Renal cortical epithelial cell (primary cell): ENCODE results near the gene FPR1. TPM values are rescaled to one million over a fixed set of nuclear protein-coding genes. Genes with fewer than 3 reads are reported as not detected.
"Not testable (repeated sequence)": the region's sequence is repeated elsewhere in the genome, so short reads cannot be mapped to it uniquely, and the experiment has no call there.

ENCODE experiments used
- DNase-seq: peaks from one replicate; pipeline ENCODE4 v3.0.0-alpha.2; 2011; ENCODE audit warnings: low read depth
- total RNA-seq: library from RNA; depleted of rRNA; stranded (reverse); fragments of >200 nt; gene quantifications from 2 replicates; pipeline ENCODE4 v1.2.3, GENCODE V29; 2014

The FPR1 gene
- total RNA-seq, 1 donor from 2014 or later, result 0.40 TPM

DNA sequence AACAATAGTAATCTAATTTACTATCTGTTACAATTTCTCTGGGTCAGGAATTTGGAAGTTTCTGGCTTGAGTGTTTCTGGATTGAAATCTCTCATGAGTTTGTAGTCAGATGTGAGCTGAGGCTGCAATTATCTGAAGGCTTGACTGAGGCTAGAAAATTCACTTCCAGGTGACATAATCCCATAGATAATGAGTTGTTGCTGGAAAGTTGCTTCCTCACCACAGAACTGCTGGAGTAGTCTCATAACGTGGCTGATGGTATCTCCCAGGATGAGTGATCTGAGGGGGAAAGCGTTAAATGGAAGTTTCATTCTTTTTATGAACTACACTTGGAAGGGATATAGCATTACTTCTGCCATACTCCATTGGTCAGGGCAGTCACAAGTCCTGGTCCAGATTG, 28.0 kb upstream of the FPR1 start:
- DNase-seq, result no peak

DNA sequence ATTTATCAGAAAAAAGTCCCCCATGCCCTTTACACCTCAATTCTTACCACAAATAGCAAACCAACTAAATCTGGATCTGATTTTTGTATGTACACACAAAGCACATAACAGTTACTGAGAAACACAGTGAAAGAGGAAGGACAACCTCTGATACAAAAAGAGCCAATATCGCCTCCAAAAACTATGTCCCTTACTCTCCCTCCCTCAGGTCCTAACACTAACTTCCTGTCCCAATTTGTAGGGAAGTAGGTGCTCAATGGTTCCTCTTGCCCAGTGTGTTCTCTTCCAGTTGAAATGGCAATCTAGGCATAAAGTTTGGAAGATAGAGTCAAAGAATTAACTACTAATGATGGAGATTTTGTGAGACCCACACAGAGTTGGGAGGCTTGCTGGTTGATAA, 27.5 kb upstream of the FPR1 start:
- DNase-seq, result no peak

DNA sequence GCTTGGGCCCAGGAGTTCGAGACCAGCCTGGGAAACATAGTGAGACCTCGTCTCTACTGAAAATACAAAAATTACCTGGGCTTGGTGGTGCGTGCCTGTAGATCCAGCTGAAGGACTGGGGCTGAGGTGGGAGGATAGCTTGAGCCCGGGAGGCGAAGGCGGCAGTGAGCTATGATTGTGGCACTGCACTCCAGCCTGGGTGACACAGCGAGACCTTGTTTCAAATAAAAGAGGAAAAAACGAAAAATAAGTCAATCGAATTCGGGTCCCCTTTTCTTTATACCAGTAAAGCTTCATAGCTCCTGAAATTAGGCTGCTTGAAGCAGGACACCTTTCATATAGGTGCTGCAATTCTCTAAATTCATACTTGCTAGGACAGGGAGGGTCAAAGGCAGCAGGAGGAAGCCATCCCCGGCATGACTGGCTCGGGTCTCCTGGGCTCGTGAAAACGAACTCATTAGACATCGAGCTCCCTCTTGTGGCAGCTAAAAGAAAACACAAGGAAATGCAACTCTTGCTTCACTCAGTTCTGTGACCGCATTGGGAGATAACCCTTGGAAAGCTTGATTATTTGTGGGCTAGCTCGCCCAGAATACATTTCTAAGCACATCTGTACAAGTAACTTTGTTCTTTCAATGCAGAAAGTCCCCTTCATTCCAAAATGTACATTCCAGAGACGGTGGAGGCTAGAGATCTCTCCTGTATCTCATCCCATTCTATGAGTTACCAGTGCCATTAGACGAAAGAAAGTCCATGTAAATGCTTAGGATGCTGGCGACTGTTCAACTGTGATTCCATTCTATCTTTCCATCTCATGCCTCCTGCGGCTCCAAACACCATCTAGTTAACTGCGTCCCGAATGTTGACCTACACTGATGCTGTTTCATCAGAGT, 26.1 kb upstream of the FPR1 start:
- peak; percentile 72 for DNase-seq

DNA sequence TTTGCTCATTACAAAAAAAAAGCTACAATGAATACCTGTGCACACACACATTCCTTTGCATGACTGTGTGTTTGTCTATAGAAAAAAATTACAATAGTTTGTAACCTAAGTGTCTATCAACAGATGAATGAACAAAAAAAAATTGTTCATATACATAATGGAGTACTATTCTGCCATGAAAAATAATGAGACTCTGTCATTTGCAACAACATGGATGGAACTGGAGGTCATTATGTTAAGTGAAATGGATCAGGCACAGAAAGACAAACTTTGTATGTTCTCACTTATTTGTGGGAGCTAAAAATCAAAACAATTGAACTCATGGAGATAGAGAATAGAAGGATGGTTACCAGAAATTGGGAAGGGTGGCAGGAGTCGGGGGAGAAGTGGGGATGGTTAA, 24.9 kb upstream of the FPR1 start:
- not testable (repeated sequence) for DNase-seq

DNA sequence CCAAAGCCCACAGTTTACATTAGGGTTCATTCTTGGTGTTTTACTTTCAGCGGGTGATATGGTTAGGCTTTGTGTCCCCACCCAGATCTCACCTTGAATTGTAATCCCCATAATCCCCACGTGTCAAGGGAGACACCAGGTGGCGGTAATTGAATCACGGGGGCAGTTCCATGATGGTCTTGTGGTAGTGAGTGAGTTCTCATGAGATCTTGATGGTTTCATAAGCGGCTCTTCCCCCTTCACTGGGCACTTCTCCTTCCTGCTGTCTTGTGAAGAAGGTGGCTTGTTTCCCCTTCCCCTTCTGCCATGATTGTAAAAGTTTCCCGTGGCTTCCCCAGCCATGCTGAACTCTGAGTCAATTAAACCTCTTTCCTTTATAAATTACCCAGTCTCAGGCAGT, 21.3 kb upstream of the FPR1 start:
- no peak for DNase-seq

DNA sequence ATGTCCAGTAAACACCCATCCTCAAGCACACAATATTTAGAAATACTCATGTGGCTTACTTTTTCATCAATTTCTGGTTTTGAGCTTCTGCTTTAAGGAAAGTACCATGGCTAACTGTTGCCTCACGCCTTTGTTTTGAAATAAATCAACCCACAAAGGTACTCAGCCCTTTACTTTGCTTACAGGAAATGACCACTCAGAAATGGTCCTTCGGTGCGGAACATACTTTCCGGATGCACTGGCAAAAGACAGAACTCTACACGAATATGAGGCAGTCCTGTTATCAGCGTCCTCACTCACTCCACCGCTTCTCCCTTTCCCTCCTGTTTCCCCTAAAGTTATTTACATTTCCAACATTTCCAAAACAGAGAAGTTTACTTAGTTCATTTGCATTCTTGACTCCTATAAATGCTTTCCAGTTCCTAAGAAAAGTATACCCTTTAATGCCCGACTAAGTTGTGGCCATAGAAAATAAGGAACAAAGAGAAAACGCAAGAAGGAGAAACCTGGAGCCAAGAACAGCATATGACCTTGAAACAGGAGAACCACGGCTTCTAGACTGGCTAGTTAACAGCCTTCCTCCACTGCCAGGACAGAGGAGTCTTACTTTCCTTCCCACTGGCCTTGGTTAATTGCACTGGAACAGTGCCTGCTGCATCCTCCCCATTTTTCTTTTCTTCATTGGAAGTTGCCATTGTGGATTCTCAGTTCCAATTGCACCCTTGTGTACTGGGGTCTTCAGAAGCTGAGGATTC, 19.9 kb upstream of the FPR1 start:
- DNase-seq, result no peak

DNA sequence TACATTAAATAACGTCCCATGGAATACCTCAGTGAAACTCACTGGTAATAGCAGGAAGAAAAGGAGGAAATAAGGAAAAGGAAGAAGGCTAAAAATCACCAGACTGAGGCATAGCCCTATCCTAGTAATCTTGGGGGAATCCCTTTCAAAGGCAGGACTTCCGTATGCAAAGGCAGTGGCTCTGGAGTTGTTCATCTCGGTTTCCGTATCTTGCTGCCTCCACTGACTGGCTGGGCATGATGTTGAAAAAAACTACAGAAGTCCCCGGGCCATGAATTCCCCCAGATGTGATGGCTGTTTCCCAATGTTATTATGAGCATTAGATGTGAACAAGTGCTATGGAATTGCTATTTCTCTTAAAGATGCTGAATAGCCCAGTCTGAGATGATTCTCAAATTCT, 14.8 kb upstream of the FPR1 start:
- DNase-seq, result no peak

DNA sequence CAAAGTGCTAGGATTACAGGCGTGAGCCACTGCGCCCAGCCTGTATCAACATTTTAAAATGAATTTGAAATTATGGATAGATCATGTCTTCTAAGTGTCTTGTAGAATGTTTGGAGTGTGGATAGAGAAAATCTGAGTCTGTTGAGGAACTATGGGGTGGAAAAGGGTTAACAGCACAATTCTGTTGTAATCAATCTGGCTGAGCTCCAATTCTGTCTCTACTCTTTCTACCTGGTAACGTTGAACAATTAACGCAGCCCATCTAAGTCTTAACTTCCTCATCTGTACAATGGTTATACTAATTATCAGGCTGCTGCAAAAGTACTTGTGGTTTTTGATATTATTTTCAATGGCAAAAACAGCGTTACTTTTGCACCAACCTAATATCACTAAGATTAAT, 13.4 kb upstream of the FPR1 start:
- DNase-seq, result no peak

DNA sequence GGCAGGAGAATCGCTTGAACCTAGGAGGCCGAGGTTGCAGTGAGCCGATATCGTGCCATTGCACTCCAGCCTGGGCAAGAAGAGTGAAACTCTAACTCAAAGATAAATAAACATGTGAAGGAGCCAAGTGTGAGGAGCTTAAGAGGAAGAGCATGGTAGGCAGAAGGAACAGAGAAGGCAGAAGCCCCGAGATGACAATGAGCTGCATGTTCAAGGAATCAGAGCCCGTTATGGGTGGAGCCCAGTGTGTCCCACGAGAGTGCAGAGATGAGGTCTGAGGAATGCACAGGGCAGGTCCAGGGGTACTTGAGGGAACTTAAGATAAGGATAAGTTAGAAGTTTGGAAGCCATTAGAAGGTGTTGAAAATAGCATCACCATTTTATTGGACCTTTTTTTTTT, 10.0 kb upstream of the FPR1 start:
- DNase-seq, result no peak

DNA sequence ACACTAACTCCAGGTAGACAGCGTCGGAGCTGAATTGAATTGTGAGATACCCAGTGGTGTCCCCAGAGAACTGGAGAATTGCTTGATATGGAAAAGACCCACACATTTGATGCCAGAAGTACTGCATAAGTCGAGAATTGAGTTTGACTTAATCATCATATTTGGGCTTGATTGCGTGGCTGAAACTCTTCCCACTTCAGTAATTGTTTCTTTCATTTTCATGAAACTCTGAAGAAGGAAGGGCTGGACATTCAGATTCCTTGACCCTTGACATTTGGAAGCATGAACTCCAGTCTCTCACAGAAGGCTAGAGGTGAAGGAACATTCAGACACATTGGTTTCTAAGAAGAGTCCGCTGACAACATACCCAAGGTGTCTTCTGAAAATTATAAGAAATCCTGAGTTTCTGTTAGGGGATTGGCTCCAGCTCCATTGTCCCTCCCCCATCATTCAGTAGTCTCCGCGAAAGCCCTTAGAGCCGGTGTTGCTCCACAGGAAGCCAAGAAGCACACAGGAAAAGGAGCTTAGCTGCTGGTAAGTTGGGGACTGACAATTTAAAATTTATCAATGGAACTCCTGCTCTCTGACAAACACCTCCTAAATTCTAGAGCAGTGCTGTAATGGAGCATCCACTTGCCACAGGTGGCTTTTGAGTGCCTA, 9.1 kb upstream of the FPR1 start, which contains the start of gene FPR2:
FPR2 (plus strand) TSS at position 484 of the 660 bp plus-strand sequence. CDS start 7,479 bp downstream, outside the sequence.
- DNase-seq, result no peak

DNA sequence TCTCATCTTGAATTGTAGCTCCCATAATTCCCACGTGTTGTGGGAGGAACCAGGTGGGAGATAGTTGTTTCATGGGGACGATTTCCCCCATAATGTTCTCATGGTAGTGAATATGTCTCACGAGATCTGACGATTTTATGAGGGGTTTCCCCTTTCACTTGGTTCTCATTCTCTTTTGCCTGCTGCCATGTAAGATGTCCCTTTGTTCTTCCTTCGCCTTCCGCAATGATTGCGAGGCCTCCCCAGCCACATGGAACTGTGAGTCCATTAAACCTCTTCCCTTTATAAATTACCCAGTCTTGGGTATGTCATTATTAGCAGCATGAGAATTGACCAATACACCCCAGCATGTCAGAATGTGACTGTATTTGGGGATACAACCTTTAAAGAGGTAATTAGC, 3.9 kb upstream of the FPR1 start:
- no peak for DNase-seq

DNA sequence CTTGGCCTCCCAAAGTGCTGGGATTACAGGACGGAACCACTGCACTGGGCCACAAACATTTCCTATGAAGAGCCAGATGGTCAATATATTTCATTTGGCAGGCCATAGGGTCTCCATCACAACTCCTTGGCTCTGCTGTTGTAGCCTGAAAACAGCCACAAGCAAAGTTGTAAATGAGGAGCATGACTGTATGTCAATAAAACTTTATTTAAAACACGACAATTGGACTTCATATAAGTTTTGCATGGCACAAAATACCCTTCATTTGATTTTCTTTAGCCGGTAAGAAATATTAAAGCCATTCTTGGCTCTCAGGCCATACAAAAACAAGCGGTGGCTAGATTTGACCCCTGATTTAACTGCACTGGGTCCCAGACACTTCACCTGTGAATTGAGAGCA, 3.1 kb upstream of the FPR1 start:
- no peak for DNase-seq

DNA sequence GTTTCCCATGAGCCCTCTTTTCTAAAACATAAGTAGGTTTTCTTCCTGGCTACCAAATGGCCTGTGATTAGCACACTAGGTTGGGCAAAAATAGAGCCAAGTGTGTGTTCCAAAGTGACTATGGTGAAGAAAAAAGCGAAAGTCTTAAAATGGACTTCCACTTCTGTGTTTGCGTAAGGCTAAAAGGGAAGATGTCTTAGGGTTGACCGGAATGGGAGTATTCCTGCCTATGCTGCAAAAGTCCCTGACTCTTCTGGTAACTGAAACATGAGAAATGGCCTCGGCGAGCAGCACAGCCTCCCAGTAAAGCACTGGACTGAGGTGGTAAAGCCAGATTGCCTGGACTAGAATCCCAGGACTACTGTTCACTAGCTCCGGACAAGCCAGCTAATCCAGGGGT, 2.4 kb upstream of the FPR1 start:
- DNase-seq, result no peak

DNA sequence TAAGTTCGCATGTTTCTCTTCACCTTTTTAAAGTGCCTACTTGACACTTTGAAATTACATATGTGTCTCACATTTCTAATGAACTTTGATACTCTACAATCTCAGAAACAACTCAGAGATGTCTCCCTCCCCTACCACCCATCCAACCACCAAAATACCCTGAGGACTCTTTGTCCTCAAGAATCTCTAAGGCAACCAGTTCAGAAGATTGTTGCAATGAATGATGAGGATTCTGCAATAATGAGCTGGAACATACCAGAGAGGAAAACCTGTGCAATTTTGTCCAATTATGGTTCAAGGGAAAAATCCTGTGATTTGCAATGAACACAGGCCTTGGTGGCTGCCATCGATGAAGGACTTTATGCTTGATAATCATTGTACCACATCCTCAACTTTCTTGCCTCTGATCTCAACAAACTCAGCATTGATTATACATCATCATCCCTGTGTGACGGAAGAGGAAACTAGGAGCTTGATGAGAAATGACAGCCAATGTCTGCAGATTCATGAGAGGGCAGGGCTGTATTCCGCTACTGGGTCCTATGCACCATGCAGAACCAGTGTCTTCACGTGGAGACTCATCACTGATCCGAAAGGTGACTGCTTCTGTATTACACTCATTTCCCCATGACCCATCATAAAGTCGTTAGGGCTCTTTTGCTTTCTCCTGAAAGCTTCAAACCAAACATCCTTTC, 1.1 kb downstream of the FPR1 start:
- DNase-seq, result no peak

DNA sequence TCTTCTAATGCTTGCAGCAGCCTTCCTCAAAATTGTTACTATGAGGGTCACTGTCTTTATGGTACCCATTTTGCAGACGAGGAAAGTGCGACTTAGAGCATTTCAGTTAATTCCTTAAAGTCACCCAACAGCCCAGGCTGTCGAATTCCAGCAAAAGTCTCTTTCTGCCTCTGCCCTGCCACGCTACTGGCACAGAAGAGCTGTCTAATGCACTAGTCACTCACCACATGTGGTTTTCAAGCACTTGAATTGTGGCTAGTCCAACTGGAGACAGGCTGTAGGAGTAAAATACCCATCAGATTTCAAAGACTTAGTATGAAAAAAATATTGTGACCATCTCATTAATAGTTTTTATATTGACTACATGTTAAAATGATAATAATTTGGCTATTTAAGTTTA, 1.7 kb downstream of the FPR1 start:
- no peak for DNase-seq

DNA sequence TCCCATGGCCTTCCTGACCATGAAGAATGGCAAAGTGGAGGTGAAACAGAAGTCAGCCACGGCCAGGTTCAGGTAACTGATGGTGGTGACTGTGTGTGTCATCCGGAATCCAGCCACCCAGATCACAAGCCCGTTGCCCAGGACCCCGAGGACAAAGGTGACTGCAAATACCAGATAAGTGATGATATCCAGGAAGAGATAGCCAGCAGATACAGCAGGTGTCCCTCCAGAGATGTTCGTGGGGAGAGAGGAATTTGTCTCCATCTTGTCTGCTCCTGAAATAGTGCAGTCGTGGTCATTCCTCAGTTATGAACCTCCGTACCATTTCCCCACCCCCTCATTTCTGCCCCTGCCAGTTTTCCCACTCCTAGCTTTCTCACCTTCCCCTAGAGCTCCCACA, 4.9 kb downstream of the FPR1 start:
- no peak for DNase-seq

DNA sequence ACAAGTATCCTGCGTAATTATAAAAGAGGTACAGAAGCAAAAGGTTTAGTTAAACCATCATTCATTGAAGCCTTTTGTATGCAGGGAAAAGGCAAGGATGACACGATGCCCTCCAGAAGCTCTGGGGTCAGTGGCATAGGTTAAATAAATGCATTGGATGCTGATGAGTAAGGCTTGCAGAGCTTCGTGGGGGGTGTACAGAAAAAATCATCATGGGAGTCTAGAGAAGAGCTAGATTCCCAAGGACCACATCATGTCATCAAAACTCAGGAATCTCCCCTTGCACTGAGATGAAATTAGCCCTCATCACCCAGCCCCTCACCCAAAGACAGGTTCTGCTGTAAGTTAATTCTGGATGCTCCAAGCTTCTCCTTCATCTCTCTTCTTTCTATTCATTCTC, 8.3 kb downstream of the FPR1 start:
- no peak for DNase-seq

DNA sequence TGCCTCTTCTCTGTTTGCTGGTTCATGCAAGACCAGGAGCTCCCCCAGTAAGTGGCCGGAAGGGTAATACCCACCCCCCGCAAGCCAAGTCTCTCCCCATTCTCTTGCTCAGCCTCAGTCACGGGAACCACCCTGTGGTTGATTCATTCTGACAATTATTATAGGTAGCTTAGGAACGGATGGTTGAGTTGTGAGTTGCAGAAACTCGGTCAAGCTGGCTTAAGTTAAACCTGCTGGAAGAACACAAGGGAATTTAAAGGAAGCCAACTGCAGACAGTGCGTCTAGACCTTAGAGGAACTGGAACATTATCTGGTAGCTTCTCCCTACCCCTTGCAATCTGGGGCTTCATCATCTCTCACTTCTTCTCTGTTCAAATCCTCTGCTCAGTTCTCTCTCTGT, 8.9 kb downstream of the FPR1 start:
- no peak for DNase-seq

DNA sequence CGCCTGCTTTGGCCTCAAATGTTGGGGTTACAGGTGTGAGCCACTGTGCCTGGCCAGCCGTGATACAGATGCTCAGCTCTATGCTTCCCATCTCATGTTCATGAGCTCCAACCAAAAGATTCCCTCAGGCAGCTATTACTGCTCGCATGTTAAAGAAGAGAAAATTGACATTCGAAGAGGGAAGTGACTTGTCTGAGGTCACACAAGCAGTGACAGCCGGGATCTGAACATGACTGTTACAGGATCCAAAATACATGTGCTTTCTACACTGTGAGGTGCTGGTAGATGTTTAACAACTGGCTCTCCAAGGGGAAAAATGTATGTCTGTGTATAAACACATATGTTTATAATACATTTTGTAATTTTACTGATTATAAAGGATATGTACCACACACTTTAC, 11.3 kb downstream of the FPR1 start:
- DNase-seq, result no peak

DNA sequence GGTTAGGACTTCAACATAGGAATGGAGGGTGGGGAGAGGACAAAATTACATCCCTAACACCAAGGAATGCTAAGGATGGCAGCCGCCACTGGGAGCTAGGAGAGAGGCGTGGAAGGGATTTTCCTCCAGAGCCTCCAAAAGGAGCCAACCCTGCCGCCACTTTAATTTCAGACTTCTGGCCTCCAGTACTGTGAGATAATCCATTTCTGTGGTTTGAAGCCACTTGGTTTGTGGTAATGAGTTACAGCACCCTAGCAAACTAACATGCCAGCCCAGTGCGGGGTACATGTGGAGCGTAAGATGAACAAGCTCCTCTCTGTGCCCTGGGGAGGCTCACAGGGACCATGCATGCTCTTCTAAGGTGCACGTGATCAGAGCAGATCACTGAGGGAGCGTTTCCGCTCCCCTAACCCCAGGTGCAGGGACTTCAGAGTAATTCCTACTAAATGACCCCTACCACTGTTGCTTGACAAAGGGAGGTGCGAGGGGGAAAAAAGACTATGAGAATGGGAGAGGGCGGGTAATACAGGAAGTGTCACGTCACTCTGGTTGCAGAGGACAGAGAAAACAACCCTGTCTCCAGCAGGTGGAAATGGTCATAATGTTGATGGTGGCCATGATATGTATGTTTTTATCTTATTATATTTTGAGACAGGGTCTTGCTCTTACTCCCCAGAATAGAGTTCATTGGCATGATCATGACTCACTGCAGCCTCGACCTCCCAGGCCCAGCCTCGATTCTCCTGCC, 12.0 kb downstream of the FPR1 start:
- no peak for DNase-seq

DNA sequence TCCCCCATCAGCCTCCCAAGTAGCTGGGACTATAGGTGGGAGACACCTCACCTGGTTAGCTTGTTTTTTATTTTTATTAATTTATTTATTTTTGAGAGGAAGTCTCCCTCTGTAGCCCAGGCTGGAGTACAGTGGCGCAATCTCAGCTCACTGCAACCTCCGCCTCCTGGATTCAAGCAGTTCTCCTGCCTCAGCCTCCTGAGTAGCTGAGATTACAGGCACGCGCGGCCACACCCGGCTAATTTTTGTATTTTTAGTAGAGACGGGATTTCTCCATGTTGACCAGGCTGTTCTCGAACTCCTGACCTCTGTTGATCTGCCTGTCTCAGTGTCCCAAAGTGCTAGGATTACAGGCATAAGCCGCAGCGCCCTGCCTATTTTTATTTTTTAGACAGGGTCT, 13.2 kb downstream of the FPR1 start:
- not testable (repeated sequence) for DNase-seq
